Urinary bladder (tissue), 4 donors: ENCODE data around the gene ERMARD. TPM values are rescaled to one million over a fixed set of nuclear protein-coding genes. Genes with fewer than 3 reads are reported as not detected.

Source experiments
- DNase-seq: peaks from one replicate; pipeline ENCODE4 v3.0.0-alpha.2; 2015; ENCODE audit errors: extremely low spot score
- H3K27ac ChIP-seq: one replicate; pipeline ENCODE4 v1.5.1; 2013; ENCODE audit warnings: low read depth, mild to moderate bottlenecking, moderate library complexity
- H3K36me3 ChIP-seq: one replicate; pipeline ENCODE4 v1.6.1; 2013; ENCODE audit warnings: mild to moderate bottlenecking, moderate library complexity; ENCODE audit not compliant: insufficient read depth
- H3K4me1 ChIP-seq: one replicate; pipeline ENCODE4 v1.6.1; 2013; ENCODE audit warnings: mild to moderate bottlenecking, moderate library complexity; ENCODE audit not compliant: insufficient read depth
- H3K4me3 ChIP-seq: one replicate; pipeline ENCODE4 v1.5.1; 2013; ENCODE audit warnings: low read depth, low read length
- WGBS: extraction: QIAGEN DNeasy Blood & Tissue Kit; methylation state at CpG from one replicate; pipeline ENCODE4 v1.1.7; 2013; 5-methylcytosine and 5-hydroxymethylcytosine counted together
- polyA plus RNA-seq: library from polyadenylated mRNA; stranded (reverse); fragments of 200-250 nt; gene quantifications from one replicate; pipeline ENCODE4 v1.2.3, GENCODE V29; 2013
- total RNA-seq: library from RNA; depleted of rRNA; stranded (reverse); fragments of >200 nt; gene quantifications from one replicate; pipeline ENCODE4 v1.2.3, GENCODE V29; 2014
- donor health status: healthy with polysubstance abuse.
- donor health status: healthy.

Gene ERMARD
- total and polyA plus RNA-seq, 2 donors, result 19.7 to 34.9 TPM

GRCh38 chr6:169794317-169795055 lies 43.1 kb downstream of the ERMARD start:
- H3K4me3 ChIP-seq, result no peak overlapping the region
- DNase-seq, result no peak
- H3K4me1 ChIP-seq, result no peaks in the 10 kb centered on the region
- H3K27ac ChIP-seq, result no peak overlapping the region
- H3K36me3 ChIP-seq, result no peaks in the 10 kb centered on the region
- 78% methylated on average over 13 of the region's 13 CpGs for WGBS

GRCh38 chr6:169795196-169795595 lies 43.8 kb downstream of the ERMARD start:
- DNase-seq, result no peak
- 64% methylated on average over 2 of the region's 2 CpGs for WGBS
- Histone ChIP-seq H3K4me3 (no peak overlapping the region), H3K4me1 (no peaks in the 10 kb centered on the region), H3K36me3 (no peaks in the 10 kb centered on the region), H3K27ac (no peak overlapping the region)

- no peak overlapping the region for H3K4me3 ChIP-seq
- DNase-seq, result no peak
- no peaks in the 10 kb centered on the region for H3K36me3 ChIP-seq
- no peak overlapping the region for H3K27ac ChIP-seq
- H3K4me1 ChIP-seq, result no peaks in the 10 kb centered on the region
- 74% methylated on average over 10 of the region's 10 CpGs for WGBS
Measured at GRCh38 chr6:169798764-169799473, 47.5 kb downstream of the ERMARD start.

GRCh38 chr6:169799474-169799926 lies 48.1 kb downstream of the ERMARD start:
- Histone ChIP-seq H3K4me3 (no peak overlapping the region), H3K27ac (no peak overlapping the region), H3K4me1 (no peaks in the 10 kb centered on the region), H3K36me3 (no peaks in the 10 kb centered on the region)
- 76% methylated on average over 7 of the region's 7 CpGs for WGBS
- DNase-seq, result no peak

- DNase-seq, result no peak
- H3K27ac ChIP-seq, result no peak overlapping the region
- H3K36me3 ChIP-seq, result no peaks in the 10 kb centered on the region
- 66% methylated on average over 9 of the region's 9 CpGs for WGBS
- H3K4me1 ChIP-seq, result no peaks in the 10 kb centered on the region
- H3K4me3 ChIP-seq, result no peak overlapping the region
Measured at GRCh38 chr6:169800116-169800667, 48.8 kb downstream of the ERMARD start.

- DNase-seq, result no peak
- Histone ChIP-seq H3K4me1 (no peaks in the 10 kb centered on the region), H3K36me3 (no peaks in the 10 kb centered on the region), H3K4me3 (no peak overlapping the region), H3K27ac (no peak overlapping the region)
- 61% methylated on average over 13 of the region's 13 CpGs for WGBS
Measured at GRCh38 chr6:169800668-169801395, 49.4 kb downstream of the ERMARD start.

GRCh38 chr6:169801396-169802160 lies 50.2 kb downstream of the ERMARD start:
- Histone ChIP-seq H3K4me1 (no peaks in the 10 kb centered on the region), H3K36me3 (no peaks in the 10 kb centered on the region), H3K27ac (no peak overlapping the region), H3K4me3 (no peak overlapping the region)
- 82% methylated on average over 31 of the region's 31 CpGs for WGBS
- no peak for DNase-seq

GRCh38 chr6:169802790-169803189 lies 51.4 kb downstream of the ERMARD start:
- DNase-seq, result no peak
- WGBS, result 92% methylated on average over 9 of the region's 9 CpGs
- H3K4me3 ChIP-seq, result no peak overlapping the region
- H3K36me3 ChIP-seq, result no peaks in the 10 kb centered on the region
- no peak overlapping the region for H3K27ac ChIP-seq
- no peaks in the 10 kb centered on the region for H3K4me1 ChIP-seq

- DNase-seq, result no peak
- Histone ChIP-seq H3K4me1 (no peaks in the 10 kb centered on the region), H3K27ac (no peak overlapping the region), H3K36me3 (no peaks in the 10 kb centered on the region), H3K4me3 (no peak overlapping the region)
- 57% methylated on average over 7 of the region's 7 CpGs for WGBS
Measured at GRCh38 chr6:169803271-169803811, 51.9 kb downstream of the ERMARD start.

GRCh38 chr6:169803816-169804340 lies 52.5 kb downstream of the ERMARD start:
- DNase-seq, result no peak
- H3K36me3 ChIP-seq, result no peaks in the 10 kb centered on the region
- H3K4me1 ChIP-seq, result no peaks in the 10 kb centered on the region
- no peak overlapping the region for H3K27ac ChIP-seq
- 74% methylated on average over 3 of the region's 3 CpGs for WGBS
- H3K4me3 ChIP-seq, result no peak overlapping the region

GRCh38 chr6:169804427-169804826 lies 53.0 kb downstream of the ERMARD start:
- H3K36me3 ChIP-seq, result no peaks in the 10 kb centered on the region
- H3K27ac ChIP-seq, result no peak overlapping the region
- H3K4me1 ChIP-seq, result no peaks in the 10 kb centered on the region
- no peak overlapping the region for H3K4me3 ChIP-seq
- no peak for DNase-seq

- H3K27ac ChIP-seq, result no peak overlapping the region
- no peaks in the 10 kb centered on the region for H3K36me3 ChIP-seq
- no peak for DNase-seq
- WGBS, result 53% methylated on average over 7 of the region's 7 CpGs
- H3K4me1 ChIP-seq, result no peaks in the 10 kb centered on the region
- no peak overlapping the region for H3K4me3 ChIP-seq
Measured at GRCh38 chr6:169805242-169805838, 53.9 kb downstream of the ERMARD start.
